Measurements from ENCODE around the gene CLASRP.

Gene CLASRP

DNA sequence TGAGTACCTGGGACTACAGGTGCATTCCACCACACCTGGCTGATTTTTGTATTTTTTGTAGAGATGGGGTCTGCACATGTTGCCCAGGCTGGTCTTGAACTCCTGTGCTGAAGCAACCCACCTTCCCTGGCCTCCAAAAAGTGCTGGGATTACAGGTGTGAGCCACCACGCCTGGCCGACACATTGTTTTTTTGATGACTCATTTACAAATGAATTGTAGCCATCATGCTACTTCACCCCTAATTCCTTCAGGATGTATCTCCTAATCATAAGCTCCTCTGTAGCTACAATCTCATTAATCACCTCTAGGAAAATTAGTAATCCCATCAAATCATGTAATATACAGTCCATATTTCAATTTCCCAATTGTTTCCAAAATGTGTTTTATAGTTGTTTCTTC, 19.7 kb upstream of the CLASRP start:
- no peak for DNase-seq (ENCODE audit: insufficient read length, low spot score)
- TF ChIP-seq SPI1 (IDR thresholded peaks at IDR 0.05; ENCODE audit: low read depth, low read length) (no peak), TAF1 (IDR thresholded peaks at IDR 0.05; ENCODE audit: low read depth, low read length) (no peak), PAX5 (IDR thresholded peaks at IDR 0.05; ENCODE audit: insufficient read depth, low read length, severe bottlenecking) (no peak), POLR2AphosphoS5 (IDR thresholded peaks at IDR 0.05; ENCODE audit: low read depth, low read length) (no peak), POU2F2 (IDR thresholded peaks at IDR 0.05; ENCODE audit: low read depth, low read length) (no peak), POLR2A (IDR thresholded peaks at IDR 0.05; ENCODE audit: low read depth, low read length) (no peak)
- FAIRE-seq = peak; percentile 52

DNA sequence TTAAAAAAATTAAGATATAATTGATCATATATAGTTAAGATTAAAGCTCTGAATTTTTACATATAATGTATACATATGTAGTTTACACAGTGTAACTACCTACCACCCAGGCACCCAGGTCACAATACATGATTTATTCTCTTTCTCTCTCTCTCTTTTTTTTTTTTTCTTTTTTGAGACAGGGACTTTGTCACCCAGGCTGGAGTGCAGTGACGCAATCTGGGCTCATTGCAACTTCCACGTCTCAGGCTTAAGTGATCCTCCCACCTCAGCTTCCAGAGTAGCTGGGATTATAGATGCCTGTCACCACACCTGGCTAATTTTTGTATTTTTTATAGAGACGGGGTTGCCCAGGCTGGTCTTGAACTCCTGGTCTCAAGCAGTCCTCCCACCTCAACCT, 18.8 kb upstream of the CLASRP start:
- DNase-seq (ENCODE audit: insufficient read length, low spot score) (no peak), FAIRE-seq (no peak)
- no peak for TF ChIP-seq POLR2AphosphoS5 (IDR thresholded peaks at IDR 0.05; ENCODE audit: low read depth, low read length)

DNA sequence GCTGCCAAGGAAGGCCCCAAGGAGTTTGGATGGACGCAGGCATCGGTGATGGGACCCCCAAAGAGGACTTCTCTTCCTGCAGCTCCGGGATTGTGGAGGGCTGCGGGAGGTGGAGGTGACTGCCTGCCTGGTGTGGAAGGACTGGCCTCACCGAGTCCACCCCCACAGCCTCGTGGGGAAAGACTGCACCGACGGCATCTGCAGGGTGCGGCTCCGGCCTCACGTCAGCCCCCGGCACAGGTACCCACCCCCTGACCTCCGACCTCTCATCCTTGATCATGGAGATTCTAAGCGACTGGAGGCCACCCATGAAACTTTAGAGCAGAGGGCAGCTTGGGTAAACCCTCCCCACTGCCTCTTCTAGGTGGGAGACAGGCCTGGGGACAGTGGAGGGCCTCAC, 16.9 kb upstream of the CLASRP start:
- no peak; the same call in 1 of the 2 replicates for TF ChIP-seq POLR2A (IDR thresholded peaks at IDR 0.05; ENCODE audit: low read depth, low read length)
- TF ChIP-seq POU2F2 (IDR thresholded peaks at IDR 0.05; ENCODE audit: low read depth, low read length) = no peak
- no peak for TF ChIP-seq SPI1 (IDR thresholded peaks at IDR 0.05; ENCODE audit: low read depth, low read length)
- TF ChIP-seq TAF1 (IDR thresholded peaks at IDR 0.05; ENCODE audit: low read depth, low read length) = no peak
- TF ChIP-seq POLR2AphosphoS5 (IDR thresholded peaks at IDR 0.05; ENCODE audit: low read depth, low read length) = no peak
- TF ChIP-seq PAX5 (IDR thresholded peaks at IDR 0.05; ENCODE audit: insufficient read depth, low read length, severe bottlenecking) = no peak
- FAIRE-seq (no peak), DNase-seq (ENCODE audit: insufficient read length, low spot score) (no peak)

DNA sequence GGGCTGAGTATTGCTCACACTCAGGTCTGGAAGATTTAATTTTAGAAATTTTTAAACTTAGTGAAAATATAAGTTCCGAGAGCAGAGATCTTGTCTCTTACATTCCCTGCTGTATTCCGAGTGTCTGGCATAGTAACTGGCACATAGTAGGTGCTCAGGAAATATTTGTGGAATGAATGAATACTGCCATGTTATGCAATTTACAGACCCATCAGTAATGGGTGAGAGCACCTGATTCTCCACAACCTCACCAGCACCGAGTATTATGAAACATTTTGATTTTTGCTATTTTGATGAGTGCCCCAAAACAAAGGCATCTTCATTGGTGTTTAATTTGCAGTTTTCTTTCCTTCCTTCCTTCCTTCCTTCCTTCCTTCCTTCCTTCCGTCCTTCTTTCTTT, 15.8 kb upstream of the CLASRP start:
- no peak for FAIRE-seq
- no peak for DNase-seq (ENCODE audit: insufficient read length, low spot score)
- TF ChIP-seq POU2F2 (IDR thresholded peaks at IDR 0.05; ENCODE audit: low read depth, low read length) (no peak), TAF1 (IDR thresholded peaks at IDR 0.05; ENCODE audit: low read depth, low read length) (no peak), POLR2A (IDR thresholded peaks at IDR 0.05; ENCODE audit: low read depth, low read length) (no peak), POLR2AphosphoS5 (IDR thresholded peaks at IDR 0.05; ENCODE audit: low read depth, low read length) (no peak), PAX5 (IDR thresholded peaks at IDR 0.05; ENCODE audit: insufficient read depth, low read length, severe bottlenecking) (no peak), SPI1 (IDR thresholded peaks at IDR 0.05; ENCODE audit: low read depth, low read length) (no peak)

DNA sequence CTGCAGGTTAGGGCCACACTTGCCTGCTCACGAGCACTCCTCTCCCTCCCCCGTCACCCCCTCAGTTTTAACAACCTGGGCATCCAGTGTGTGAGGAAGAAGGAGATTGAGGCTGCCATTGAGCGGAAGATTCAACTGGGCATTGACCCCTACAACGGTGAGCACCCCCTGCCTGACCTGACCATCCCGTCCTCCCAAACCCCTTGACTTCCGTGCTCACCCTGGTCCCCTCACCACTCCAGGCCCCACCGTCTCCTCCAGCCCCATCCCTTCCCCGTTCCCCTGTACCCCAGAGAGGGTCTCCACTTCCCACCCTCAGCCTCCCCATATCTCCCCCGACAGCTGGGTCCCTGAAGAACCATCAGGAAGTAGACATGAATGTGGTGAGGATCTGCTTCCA, 13.6 kb upstream of the CLASRP start:
- TF ChIP-seq POLR2AphosphoS5 (IDR thresholded peaks at IDR 0.05; ENCODE audit: low read depth, low read length) = no peak; the same call in 1 of the 2 replicates
- TF ChIP-seq POU2F2 (IDR thresholded peaks at IDR 0.05; ENCODE audit: low read depth, low read length) = no peak
- no peak for TF ChIP-seq SPI1 (IDR thresholded peaks at IDR 0.05; ENCODE audit: low read depth, low read length)
- no peak for FAIRE-seq

DNA sequence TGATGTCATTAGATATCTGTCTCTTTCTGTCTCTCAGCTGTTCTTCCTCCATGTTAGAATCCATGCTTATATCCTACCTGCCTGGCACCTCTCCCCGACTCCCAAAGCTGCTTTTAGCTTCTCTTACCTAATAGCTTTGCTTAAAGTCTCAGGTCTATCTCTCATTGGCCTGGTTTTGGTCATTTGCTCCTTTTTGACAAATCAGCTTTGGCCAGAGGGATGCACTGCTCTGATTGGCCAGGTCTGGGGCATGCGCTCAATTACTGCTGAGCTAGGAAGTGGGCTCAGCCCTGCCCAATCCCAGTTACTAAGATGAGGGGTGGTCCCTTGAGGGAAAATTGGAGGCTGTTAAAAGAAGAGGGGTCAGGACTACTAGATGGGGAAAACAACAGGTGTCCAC, 11.5 kb upstream of the CLASRP start:
- TF ChIP-seq TAF1 (IDR thresholded peaks at IDR 0.05; ENCODE audit: low read depth, low read length) = no peak
- TF ChIP-seq SPI1 (IDR thresholded peaks at IDR 0.05; ENCODE audit: low read depth, low read length) = no peak
- no peak for TF ChIP-seq POLR2A (IDR thresholded peaks at IDR 0.05; ENCODE audit: low read depth, low read length)
- TF ChIP-seq POLR2AphosphoS5 (IDR thresholded peaks at IDR 0.05; ENCODE audit: low read depth, low read length) = no peak
- TF ChIP-seq POU2F2 (IDR thresholded peaks at IDR 0.05; ENCODE audit: low read depth, low read length) = no peak
- no peak for TF ChIP-seq PAX5 (IDR thresholded peaks at IDR 0.05; ENCODE audit: insufficient read depth, low read length, severe bottlenecking)
- FAIRE-seq (no peak), DNase-seq (ENCODE audit: insufficient read length, low spot score) (no peak)

More for the DNA sequence above, 13.6 kb upstream of the CLASRP start:
- DNase-seq (ENCODE audit: insufficient read length, low spot score) = no peak

DNA sequence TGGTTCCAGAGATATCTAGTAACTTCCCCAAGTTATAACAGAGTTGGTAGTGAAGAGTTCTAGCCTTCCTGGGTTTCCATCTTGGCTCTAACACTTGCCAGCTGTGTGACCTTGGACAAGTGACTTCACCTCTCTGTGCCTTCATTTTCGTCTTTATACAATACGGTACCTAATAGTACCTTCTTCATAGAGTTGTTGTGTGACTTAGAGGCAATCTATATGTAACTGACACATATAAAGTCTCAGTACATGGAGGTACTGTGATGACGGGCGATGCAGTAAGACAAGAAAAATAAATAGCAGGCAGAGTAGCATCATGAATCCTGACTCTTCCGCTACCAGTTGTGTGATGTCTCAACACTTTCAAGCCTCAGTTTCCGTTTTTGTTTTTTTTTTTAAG, 8.0 kb upstream of the CLASRP start:
- FAIRE-seq (no peak), DNase-seq (ENCODE audit: insufficient read length, low spot score) (no peak)
- no peak for TF ChIP-seq SPI1 (IDR thresholded peaks at IDR 0.05; ENCODE audit: low read depth, low read length)
- TF ChIP-seq PAX5 (IDR thresholded peaks at IDR 0.05; ENCODE audit: insufficient read depth, low read length, severe bottlenecking) = no peak

DNA sequence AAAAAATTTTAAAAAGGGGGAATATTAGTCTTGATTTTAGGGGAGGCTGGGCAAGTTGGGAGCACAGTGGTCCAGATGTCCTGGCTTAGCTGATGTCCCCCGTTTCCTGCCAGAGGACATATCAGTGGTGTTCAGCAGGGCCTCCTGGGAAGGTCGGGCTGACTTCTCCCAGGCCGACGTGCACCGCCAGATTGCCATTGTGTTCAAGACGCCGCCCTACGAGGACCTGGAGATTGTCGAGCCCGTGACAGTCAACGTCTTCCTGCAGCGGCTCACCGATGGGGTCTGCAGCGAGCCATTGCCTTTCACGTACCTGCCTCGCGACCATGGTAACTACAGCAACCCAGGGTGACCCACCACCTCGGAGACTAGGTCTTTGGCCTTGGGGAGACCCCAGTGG, 6.4 kb upstream of the CLASRP start:
- FAIRE-seq (no peak), DNase-seq (ENCODE audit: insufficient read length, low spot score) (no peak)
- TF ChIP-seq POLR2A (IDR thresholded peaks at IDR 0.05; ENCODE audit: low read depth, low read length) = no peak
- TF ChIP-seq POU2F2 (IDR thresholded peaks at IDR 0.05; ENCODE audit: low read depth, low read length) = no peak
- TF ChIP-seq SPI1 (IDR thresholded peaks at IDR 0.05; ENCODE audit: low read depth, low read length) = no peak
- TF ChIP-seq PAX5 (IDR thresholded peaks at IDR 0.05; ENCODE audit: insufficient read depth, low read length, severe bottlenecking) = no peak
- no peak for TF ChIP-seq POLR2AphosphoS5 (IDR thresholded peaks at IDR 0.05; ENCODE audit: low read depth, low read length)
- TF ChIP-seq TAF1 (IDR thresholded peaks at IDR 0.05; ENCODE audit: low read depth, low read length) = no peak

DNA sequence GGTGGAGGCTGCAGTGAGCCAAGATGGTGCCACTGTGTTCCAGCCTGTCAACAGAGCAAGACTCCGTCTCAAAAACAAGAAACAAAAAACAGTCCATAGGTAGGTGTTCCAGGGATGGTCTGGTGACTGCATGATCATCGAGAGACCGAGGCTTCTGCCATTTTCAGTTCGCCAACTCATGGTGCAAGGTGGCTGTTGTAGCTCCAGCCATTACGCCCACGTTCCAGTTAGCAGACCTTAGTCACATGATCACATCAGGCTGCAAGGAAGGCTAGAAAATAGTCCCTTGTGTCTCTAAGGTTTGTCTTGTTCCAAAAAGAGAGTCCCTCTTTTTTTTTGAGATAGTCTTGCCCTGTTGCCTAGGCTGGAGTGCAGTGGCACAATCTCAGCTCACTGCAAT, 3.1 kb upstream of the CLASRP start:
- TF ChIP-seq SPI1 (IDR thresholded peaks at IDR 0.05; ENCODE audit: low read depth, low read length) (no peak), TAF1 (IDR thresholded peaks at IDR 0.05; ENCODE audit: low read depth, low read length) (no peak), POLR2AphosphoS5 (IDR thresholded peaks at IDR 0.05; ENCODE audit: low read depth, low read length) (no peak), PAX5 (IDR thresholded peaks at IDR 0.05; ENCODE audit: insufficient read depth, low read length, severe bottlenecking) (no peak), POU2F2 (IDR thresholded peaks at IDR 0.05; ENCODE audit: low read depth, low read length) (no peak), POLR2A (IDR thresholded peaks at IDR 0.05; ENCODE audit: low read depth, low read length) (no peak)
- no peak for FAIRE-seq
- no peak for DNase-seq (ENCODE audit: insufficient read length, low spot score)

DNA sequence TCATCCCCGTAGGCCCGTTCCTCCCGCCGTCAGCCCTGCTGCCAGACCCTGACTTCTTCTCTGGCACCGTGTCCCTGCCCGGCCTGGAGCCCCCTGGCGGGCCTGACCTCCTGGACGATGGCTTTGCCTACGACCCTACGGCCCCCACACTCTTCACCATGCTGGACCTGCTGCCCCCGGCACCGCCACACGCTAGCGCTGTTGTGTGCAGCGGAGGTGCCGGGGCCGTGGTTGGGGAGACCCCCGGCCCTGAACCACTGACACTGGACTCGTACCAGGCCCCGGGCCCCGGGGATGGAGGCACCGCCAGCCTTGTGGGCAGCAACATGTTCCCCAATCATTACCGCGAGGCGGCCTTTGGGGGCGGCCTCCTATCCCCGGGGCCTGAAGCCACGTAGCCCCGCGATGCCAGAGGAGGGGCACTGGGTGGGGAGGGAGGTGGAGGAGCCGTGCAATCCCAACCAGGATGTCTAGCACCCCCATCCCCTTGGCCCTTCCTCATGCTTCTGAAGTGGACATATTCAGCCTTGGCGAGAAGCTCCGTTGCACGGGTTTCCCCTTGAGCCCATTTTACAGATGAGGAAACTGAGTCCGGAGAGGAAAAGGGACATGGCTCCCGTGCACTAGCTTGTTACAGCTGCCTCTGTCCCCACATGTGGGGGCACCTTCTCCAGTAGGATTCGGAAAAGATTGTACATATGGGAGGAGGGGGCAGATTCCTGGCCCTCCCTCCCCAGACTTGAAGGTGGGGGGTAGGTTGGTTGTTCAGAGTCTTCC, 1.3 kb upstream of the CLASRP start:
- FAIRE-seq (no peak), DNase-seq (ENCODE audit: insufficient read length, low spot score) (no peak)
- TF ChIP-seq POLR2AphosphoS5 (IDR thresholded peaks at IDR 0.05; ENCODE audit: low read depth, low read length) = peak; percentile 22; the same call in 1 of the 2 replicates
- no peak for TF ChIP-seq PAX5 (IDR thresholded peaks at IDR 0.05; ENCODE audit: insufficient read depth, low read length, severe bottlenecking)

Data from GM12891 (cell line).